Spleen (tissue), 7 donors: ENCODE measurements around the gene PLOD2.

Experiments used
- POLR2A ChIP-seq, 3 donors: fragments of 450-650 bp; IDR thresholded peaks; one replicate each; pipeline ENCODE4 v1.5.1; 2017; ENCODE audit warnings: antibody characterized with exemption in 3 of 3, mild to moderate bottlenecking in 1 of 3
- POLR2AphosphoS5 ChIP-seq, 3 donors: sonication (generic); formaldehyde crosslinking; IDR thresholded peaks; one replicate each; pipeline ENCODE4 v1.5.1; 2017; ENCODE audit warnings: antibody characterized with exemption in 3 of 3
- TF ChIP-seq, protein P1 (sequence below), 11 experiments: fragments of 200-600 bp in 7 of 11; fragments of 450-650 bp in 4 of 11; sonication (generic) in 4 of 11; IDR thresholded peaks in 8 of 11; conservative IDR thresholded peaks in 3 of 11; 1 replicate in 7 of 11; 2 replicates in 4 of 11; pipeline versions ENCODE4 v1.4.0 to v1.8.0; 2016 to 2021; ENCODE audit warnings: antibody characterized with exemption in 11 of 11, inconsistent platforms in 4 of 11, mild to moderate bottlenecking in 1 of 11
- donor health status: DM: no; HTN: no; CAD: no; lungs with moderate emphysema.
- donor health status: DM: no; HTN: no; CAD: no.
- donor health status: DM: no; HTN: no; CAD: no.

DNA sequence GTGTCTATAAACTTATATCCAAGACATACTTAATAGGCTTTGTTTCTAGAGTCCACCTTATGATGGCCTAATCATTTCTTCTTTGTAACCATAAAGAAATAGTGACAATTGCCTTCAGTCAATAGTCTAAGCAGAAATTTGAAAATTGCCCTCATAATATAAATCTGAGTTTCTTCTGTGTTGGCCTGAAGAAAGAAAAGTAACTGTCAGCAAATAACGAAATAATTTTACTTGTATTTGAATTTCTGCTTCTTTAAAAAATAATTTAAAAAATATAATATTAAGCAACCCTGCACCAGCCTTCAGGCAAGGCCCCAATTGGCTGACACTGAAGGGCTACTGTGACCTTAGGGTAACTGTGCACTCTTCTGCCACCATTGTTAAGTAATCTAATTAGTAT lies 113.5 kb downstream of the PLOD2 start:
- TF ChIP-seq, protein P1, sequence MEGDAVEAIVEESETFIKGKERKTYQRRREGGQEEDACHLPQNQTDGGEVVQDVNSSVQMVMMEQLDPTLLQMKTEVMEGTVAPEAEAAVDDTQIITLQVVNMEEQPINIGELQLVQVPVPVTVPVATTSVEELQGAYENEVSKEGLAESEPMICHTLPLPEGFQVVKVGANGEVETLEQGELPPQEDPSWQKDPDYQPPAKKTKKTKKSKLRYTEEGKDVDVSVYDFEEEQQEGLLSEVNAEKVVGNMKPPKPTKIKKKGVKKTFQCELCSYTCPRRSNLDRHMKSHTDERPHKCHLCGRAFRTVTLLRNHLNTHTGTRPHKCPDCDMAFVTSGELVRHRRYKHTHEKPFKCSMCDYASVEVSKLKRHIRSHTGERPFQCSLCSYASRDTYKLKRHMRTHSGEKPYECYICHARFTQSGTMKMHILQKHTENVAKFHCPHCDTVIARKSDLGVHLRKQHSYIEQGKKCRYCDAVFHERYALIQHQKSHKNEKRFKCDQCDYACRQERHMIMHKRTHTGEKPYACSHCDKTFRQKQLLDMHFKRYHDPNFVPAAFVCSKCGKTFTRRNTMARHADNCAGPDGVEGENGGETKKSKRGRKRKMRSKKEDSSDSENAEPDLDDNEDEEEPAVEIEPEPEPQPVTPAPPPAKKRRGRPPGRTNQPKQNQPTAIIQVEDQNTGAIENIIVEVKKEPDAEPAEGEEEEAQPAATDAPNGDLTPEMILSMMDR (IDR thresholded peaks at IDR 0.05 in 8 of 11, conservative IDR thresholded peaks at IDR 0.05 in 3 of 11): no peak
- TF ChIP-seq POLR2A (IDR thresholded peaks at IDR 0.05) (no peak), POLR2AphosphoS5 (IDR thresholded peaks at IDR 0.05) (no peak)
